Transverse colon (tissue), 4 donors: ENCODE measurements around the gene UNC5A.

Source experiments
- CTCF ChIP-seq, 5 experiments: fragments of 200-600 bp in 3 of 5; fragments of 450-650 bp in 2 of 5; sonication (generic) in 3 of 5; IDR thresholded peaks; 1 replicate in 2 of 5; 2 replicates in 3 of 5; pipeline ENCODE4 v1.5.1; 2016 to 2017; ENCODE audit warnings: antibody characterized with exemption in 5 of 5, inconsistent platforms in 3 of 5, mild to moderate bottlenecking in 2 of 5, moderate library complexity in 1 of 5
- EP300 ChIP-seq: sonication (generic); formaldehyde crosslinking; IDR thresholded peaks from one replicate; pipeline ENCODE4 v1.6.1; 2017; ENCODE audit warnings: antibody characterized with exemption, low read depth
- POLR2A ChIP-seq: fragments of 450-650 bp; IDR thresholded peaks from one replicate; pipeline ENCODE4 v1.6.1; 2016; ENCODE audit warnings: antibody characterized with exemption, mild to moderate bottlenecking, moderate library complexity
- POLR2AphosphoS5 ChIP-seq, 3 donors: sonication (generic); formaldehyde crosslinking; IDR thresholded peaks; one replicate each; pipeline ENCODE4 v1.6.1; 2016; ENCODE audit warnings: antibody characterized with exemption in 3 of 3

DNA sequence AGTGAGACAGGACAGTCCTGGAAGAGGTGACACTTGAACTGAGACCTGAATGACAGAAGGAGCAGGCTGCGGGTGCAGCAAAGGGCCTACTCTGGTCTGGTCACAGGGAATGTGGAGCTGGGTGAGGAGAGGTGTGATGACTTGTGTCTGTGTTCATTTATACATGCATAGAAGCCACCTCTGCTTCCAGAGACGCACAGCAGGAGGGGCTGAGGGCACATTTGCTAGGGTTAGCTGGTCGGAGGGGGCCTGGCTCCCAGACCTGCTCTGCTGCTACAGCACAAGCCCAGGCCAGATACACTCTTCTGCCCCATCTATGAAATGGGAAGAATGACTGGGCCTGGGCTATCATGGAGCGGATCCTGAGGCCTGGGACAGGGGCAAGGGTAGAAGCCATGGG is 15.6 kb downstream of the UNC5A start:
- no peak for TF ChIP-seq CTCF (IDR thresholded peaks at IDR 0.05)
- TF ChIP-seq POLR2AphosphoS5 (IDR thresholded peaks at IDR 0.05): no peak
- no peak for TF ChIP-seq POLR2A
- no peak for TF ChIP-seq EP300
